Mesenchymal stem cell (in vitro differentiated cells and primary cell): ENCODE results near the gene TNRC6C.

Experiments
- DNase-seq: peaks from one replicate; pipeline ENCODE4 v3.0.0-alpha.2; 2013
- H2AFZ ChIP-seq: one replicate; pipeline ENCODE4 v1.6.1; 2013; ENCODE audit warnings: low read depth, mild to moderate bottlenecking, control low read depth, inconsistent platforms, low read length, moderate library complexity
- H2AK5ac ChIP-seq: 2 replicates; pipeline ENCODE4 v1.6.1; 2013; ENCODE audit warnings: low read length, moderate library complexity, mild to moderate bottlenecking, inconsistent platforms; ENCODE audit not compliant: severe bottlenecking
- H2BK120ac ChIP-seq: one replicate; pipeline ENCODE4 v1.6.1; 2013; ENCODE audit warnings: low read depth, mild to moderate bottlenecking, inconsistent platforms, low read length, moderate library complexity
- H2BK12ac ChIP-seq, 2 experiments: one replicate each; pipeline ENCODE4 v1.6.1; 2013; ENCODE audit warnings: inconsistent platforms in 2 of 2, low read length in 2 of 2, mild to moderate bottlenecking in 2 of 2, moderate library complexity in 2 of 2, control low read depth in 1 of 2
- H2BK15ac ChIP-seq: one replicate; pipeline ENCODE4 v1.6.1; 2013; ENCODE audit warnings: mild to moderate bottlenecking, low read depth, inconsistent platforms; ENCODE audit not compliant: poor library complexity, severe bottlenecking
- H2BK5ac ChIP-seq: 2 replicates; pipeline ENCODE4 v1.6.1; 2013; ENCODE audit warnings: low read depth, mild to moderate bottlenecking, low read length, control low read depth, inconsistent platforms; ENCODE audit not compliant: poor library complexity, severe bottlenecking
- H3K14ac ChIP-seq, 2 experiments: one replicate each; pipeline ENCODE4 v1.6.1; 2013; ENCODE audit warnings: inconsistent platforms in 2 of 2, low read length in 2 of 2, control low read depth in 1 of 2, mild to moderate bottlenecking in 1 of 2, moderate library complexity in 1 of 2
- H3K18ac ChIP-seq, 2 experiments: one replicate each; pipeline ENCODE4 v1.6.1; 2013; ENCODE audit warnings: inconsistent platforms in 2 of 2, low read length in 2 of 2, control low read depth in 1 of 2, low read depth in 1 of 2, mild to moderate bottlenecking in 1 of 2
- H3K23ac ChIP-seq, 2 experiments: one replicate each; pipeline ENCODE4 v1.6.1; 2013; ENCODE audit warnings: inconsistent platforms in 2 of 2, low read length in 2 of 2, mild to moderate bottlenecking in 2 of 2, moderate library complexity in 2 of 2, control low read depth in 1 of 2
- H3K27ac ChIP-seq: 2 replicates; pipeline ENCODE4 v1.5.1; 2013; ENCODE audit warnings: mild to moderate bottlenecking, moderate library complexity, low read length, control low read depth, inconsistent platforms; ENCODE audit not compliant: poor library complexity, severe bottlenecking
- H3K27me3 ChIP-seq, 2 experiments: 2 replicates each; pipeline versions ENCODE4 v1.6.1 to v1.7.0; 2013; ENCODE audit warnings: low read length in 2 of 2, mild to moderate bottlenecking in 2 of 2, moderate library complexity in 2 of 2, control low read depth in 1 of 2, inconsistent platforms in 1 of 2; ENCODE audit not compliant: control insufficient read depth in 1 of 2, insufficient read depth in 1 of 2
- H3K36me3 ChIP-seq, 2 experiments: 2 replicates each; pipeline versions ENCODE4 v1.6.1 to v1.7.0; 2013; ENCODE audit warnings: low read length in 2 of 2, control low read depth in 1 of 2, inconsistent platforms in 1 of 2, low read depth in 1 of 2, mild to moderate bottlenecking in 1 of 2; ENCODE audit not compliant: insufficient read depth in 2 of 2, control insufficient read depth in 1 of 2
- H3K4ac ChIP-seq, 2 experiments: one replicate each; pipeline ENCODE4 v1.6.1; 2013; ENCODE audit warnings: inconsistent platforms in 2 of 2, low read length in 2 of 2, mild to moderate bottlenecking in 2 of 2, moderate library complexity in 2 of 2, control low read depth in 1 of 2, low read depth in 1 of 2
- H3K4me1 ChIP-seq: 2 replicates; pipeline ENCODE4 v1.6.1; 2013; ENCODE audit warnings: low read depth, low read length, control low read depth; ENCODE audit not compliant: control insufficient read depth, insufficient read depth
- H3K4me2 ChIP-seq: 2 replicates; pipeline ENCODE4 v1.6.1; 2013; ENCODE audit warnings: low read length, mild to moderate bottlenecking, inconsistent platforms; ENCODE audit not compliant: poor library complexity, severe bottlenecking
- H3K4me3 ChIP-seq, 2 experiments: 2 replicates each; pipeline versions ENCODE4 v1.5.1 to v1.7.0; 2013; ENCODE audit warnings: low read length in 2 of 2, mild to moderate bottlenecking in 2 of 2, control low read depth in 1 of 2, low read depth in 1 of 2; ENCODE audit not compliant: insufficient read depth in 1 of 2
- H3K79me1 ChIP-seq: replicated peaks from 2 replicates; pipeline ENCODE4 v1.6.1; 2013; ENCODE audit warnings: mild to moderate bottlenecking, control low read depth, low read length, inconsistent platforms; ENCODE audit not compliant: poor library complexity, severe bottlenecking
- H3K9ac ChIP-seq: 2 replicates; pipeline ENCODE4 v1.7.0; 2013; ENCODE audit warnings: mild to moderate bottlenecking, low read length, moderate library complexity
- H3K9me3 ChIP-seq: 2 replicates; pipeline ENCODE4 v1.7.0; 2013; ENCODE audit warnings: mild to moderate bottlenecking, low read length; ENCODE audit not compliant: control insufficient read depth
- H4K8ac ChIP-seq: one replicate; pipeline ENCODE4 v1.6.1; 2013; ENCODE audit warnings: inconsistent platforms, mild to moderate bottlenecking, low read length, moderate library complexity
- H4K91ac ChIP-seq: one replicate; pipeline ENCODE4 v1.6.1; 2013; ENCODE audit warnings: mild to moderate bottlenecking, low read length, inconsistent platforms
- WGBS: methylation state at CpG from one replicate; pipeline ENCODE4 v1.1.7; 2013; ENCODE audit warnings: mixed read lengths; 5-methylcytosine and 5-hydroxymethylcytosine counted together

TNRC6C gene

DNA sequence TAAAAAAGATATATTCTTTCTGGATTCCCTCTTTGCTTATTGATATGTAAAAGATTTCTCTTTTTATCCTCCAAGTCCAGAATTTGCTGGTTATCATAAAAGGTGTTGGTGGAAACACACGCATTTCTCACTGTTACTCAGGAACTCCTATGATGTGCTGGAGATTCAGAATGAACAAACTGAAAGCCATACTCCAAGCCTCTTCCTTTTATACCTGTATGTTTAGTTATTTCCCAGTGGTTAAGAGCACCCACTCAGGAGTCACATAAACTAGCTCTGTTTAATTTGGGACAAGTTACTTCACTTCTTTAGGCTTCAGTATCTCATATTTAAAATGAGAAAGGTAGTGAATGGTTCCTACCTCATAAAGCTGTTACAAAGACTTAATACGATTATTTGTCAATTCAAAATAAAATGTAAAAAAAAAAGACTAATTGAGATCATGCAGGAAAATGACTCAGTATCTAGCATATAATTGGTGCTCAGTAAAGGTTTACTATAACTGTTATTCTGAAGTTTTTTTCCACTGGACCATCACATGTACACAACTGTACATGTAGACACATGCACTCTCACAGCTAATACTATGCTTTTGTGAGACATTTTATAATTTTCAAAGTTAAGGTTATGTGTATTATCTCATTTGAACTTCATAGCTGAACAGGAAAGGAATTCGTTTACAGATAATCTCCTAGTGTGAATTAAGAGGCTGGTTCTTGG lies 47.1 kb downstream of the TNRC6C start:
- Histone ChIP-seq H2BK5ac (no peak overlapping the region), H2BK12ac (no peak overlapping the region), H3K36me3 (no peaks in the 10 kb centered on the region), H3K23ac (no peak overlapping the region), H2BK120ac (no peak overlapping the region), H4K8ac (no peak overlapping the region), H3K4me2 (no peak overlapping the region), H3K9ac (no peak overlapping the region), H3K18ac (no peak overlapping the region), H3K27ac (no peak overlapping the region), H3K4me3 (no peak overlapping the region), H3K79me1 (peaks cover 7% of the 10 kb centered on the region), H3K9me3 (no peaks in the 10 kb centered on the region), H3K4me1 (no peaks in the 10 kb centered on the region), H4K91ac (no peak overlapping the region), H2AFZ (no peak overlapping the region), H2AK5ac (no peak overlapping the region), H3K4ac (no peak overlapping the region), H3K14ac (no peak overlapping the region), H2BK15ac (no peak overlapping the region), H3K27me3 (no peaks in the 10 kb centered on the region)
- WGBS: 89% methylated on average over 1 of the region's 3 CpGs
- DNase-seq: no peak

DNA sequence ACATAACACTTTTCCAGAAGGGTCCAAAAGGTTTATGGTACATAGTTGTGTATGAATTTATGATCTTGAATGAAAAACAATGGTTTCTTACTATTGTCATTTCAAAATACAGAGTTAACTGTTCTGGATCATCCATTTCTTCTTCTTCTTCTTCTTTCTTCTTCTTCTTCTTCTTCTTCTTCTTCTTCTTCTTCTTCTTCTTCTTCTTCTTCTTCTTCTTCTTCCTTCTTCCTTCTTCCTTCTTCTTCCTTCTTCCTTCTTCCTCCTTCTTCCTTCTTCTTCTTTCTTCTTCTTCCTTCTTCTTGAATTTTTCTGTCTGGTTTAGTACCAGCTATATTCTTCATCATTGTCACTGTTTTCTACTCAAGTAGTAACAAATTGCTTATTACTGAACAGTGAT lies 47.8 kb downstream of the TNRC6C start:
- DNase-seq: no peak
- H3K9me3 ChIP-seq: no peaks in the 10 kb centered on the region
- no peak overlapping the region for H2BK12ac ChIP-seq
- no peaks in the 10 kb centered on the region for H3K27me3 ChIP-seq
- no peak overlapping the region for H3K18ac ChIP-seq
- no peak overlapping the region for H2BK5ac ChIP-seq
- no peak overlapping the region for H2AFZ ChIP-seq
- no peak overlapping the region for H3K4ac ChIP-seq
- H4K8ac ChIP-seq: no peak overlapping the region
- H4K91ac ChIP-seq: no peak overlapping the region
- no peak overlapping the region for H3K4me3 ChIP-seq
- no peak overlapping the region for H2BK120ac ChIP-seq
- H3K14ac ChIP-seq: no peak overlapping the region
- H3K9ac ChIP-seq: no peak overlapping the region
- no peak overlapping the region for H3K4me2 ChIP-seq
- H2BK15ac ChIP-seq: no peak overlapping the region
- no peak overlapping the region for H2AK5ac ChIP-seq
- H3K27ac ChIP-seq: no peak overlapping the region
- H3K23ac ChIP-seq: no peak overlapping the region
- no peaks in the 10 kb centered on the region for H3K4me1 ChIP-seq
- H3K36me3 ChIP-seq: no peaks in the 10 kb centered on the region
- peaks cover 7% of the 10 kb centered on the region for H3K79me1 ChIP-seq

DNA sequence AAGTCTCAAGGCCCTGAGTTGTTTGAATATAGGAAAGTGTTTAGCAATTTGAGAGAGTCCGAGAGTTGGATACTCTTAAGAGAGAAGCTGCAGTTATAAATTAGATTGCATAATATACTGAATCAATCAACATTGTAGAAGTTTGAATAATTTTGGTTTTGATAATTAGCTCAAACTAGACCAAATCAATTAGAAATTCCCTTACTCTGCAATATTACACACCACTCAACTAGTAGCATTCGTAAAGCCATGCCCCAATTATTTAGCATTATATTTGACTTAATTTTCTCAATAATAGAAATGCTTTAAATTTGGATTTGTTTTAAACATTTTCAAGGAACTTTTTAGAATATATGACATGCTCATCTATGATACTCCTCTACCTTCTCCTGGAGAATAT lies 49.1 kb downstream of the TNRC6C start:
- H3K36me3 ChIP-seq: peaks cover 0 to 2% of the 10 kb centered on the region in 2 experiments
- no peak overlapping the region for H3K18ac ChIP-seq
- H3K79me1 ChIP-seq: peaks cover 5% of the 10 kb centered on the region
- no peak overlapping the region for H2BK120ac ChIP-seq
- no peak overlapping the region for H2BK15ac ChIP-seq
- no peak for DNase-seq
- H2AK5ac ChIP-seq: no peak overlapping the region
- H3K27ac ChIP-seq: no peak overlapping the region
- H4K8ac ChIP-seq: no peak overlapping the region
- H3K9me3 ChIP-seq: no peaks in the 10 kb centered on the region
- WGBS: no CpG with 5 or more reads among the region's 2 CpGs
- H3K4me3 ChIP-seq: no peak overlapping the region
- no peak overlapping the region for H3K4ac ChIP-seq
- H3K4me2 ChIP-seq: no peak overlapping the region
- no peak overlapping the region for H2BK12ac ChIP-seq
- no peak overlapping the region for H3K14ac ChIP-seq
- H4K91ac ChIP-seq: no peak overlapping the region
- no peaks in the 10 kb centered on the region for H3K27me3 ChIP-seq
- H3K9ac ChIP-seq: no peak overlapping the region
- H2AFZ ChIP-seq: no peak overlapping the region
- no peak overlapping the region for H2BK5ac ChIP-seq
- no peaks in the 10 kb centered on the region for H3K4me1 ChIP-seq
- H3K23ac ChIP-seq: no peak overlapping the region

DNA sequence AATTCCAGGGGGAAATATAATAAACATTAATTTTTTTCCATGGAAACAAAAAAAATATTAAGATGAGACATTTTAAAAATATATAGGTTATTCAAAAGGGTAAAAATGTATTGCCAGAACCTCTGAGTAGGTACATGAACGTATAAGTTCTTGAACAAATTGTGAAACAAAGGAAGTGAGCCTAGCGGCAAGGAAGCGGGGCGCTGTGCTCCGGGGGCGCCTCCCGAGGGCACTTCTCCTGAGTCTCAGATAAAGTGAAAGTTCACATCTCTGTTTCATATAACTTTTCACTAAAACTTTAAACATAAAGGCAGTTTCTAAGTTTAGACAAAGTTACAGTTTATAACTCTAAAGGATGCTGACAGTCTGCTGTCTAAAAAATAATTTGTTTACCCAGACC lies 52.3 kb downstream of the TNRC6C start:
- Histone ChIP-seq H3K79me1 (no peaks in the 10 kb centered on the region), H3K18ac (no peak overlapping the region), H2AK5ac (no peak overlapping the region), H3K9me3 (no peaks in the 10 kb centered on the region), H2BK15ac (no peak overlapping the region), H3K4me3 (no peak overlapping the region), H3K4ac (no peak overlapping the region), H2AFZ (no peak overlapping the region), H3K27me3 (no peaks in the 10 kb centered on the region), H4K91ac (no peak overlapping the region), H3K27ac (no peak overlapping the region), H3K23ac (no peak overlapping the region), H3K36me3 (peaks cover 0 to 4% of the 10 kb centered on the region in 2 experiments), H3K4me2 (no peak overlapping the region), H3K4me1 (no peaks in the 10 kb centered on the region), H2BK5ac (no peak overlapping the region), H2BK12ac (no peak overlapping the region), H3K14ac (no peak overlapping the region), H3K9ac (no peak overlapping the region), H4K8ac (no peak overlapping the region), H2BK120ac (no peak overlapping the region)
- 91% methylated on average over 7 of the region's 7 CpGs for WGBS
- no peak for DNase-seq
